Measurements from ENCODE around the gene SEMA3D. TPM values are rescaled to one million over a fixed set of nuclear protein-coding genes. Genes with fewer than 3 reads are reported as not detected.

The SEMA3D gene
- total and polyA plus RNA-seq, 4 donors: 0.53 to 49.0 (median 2.6) TPM

DNA sequence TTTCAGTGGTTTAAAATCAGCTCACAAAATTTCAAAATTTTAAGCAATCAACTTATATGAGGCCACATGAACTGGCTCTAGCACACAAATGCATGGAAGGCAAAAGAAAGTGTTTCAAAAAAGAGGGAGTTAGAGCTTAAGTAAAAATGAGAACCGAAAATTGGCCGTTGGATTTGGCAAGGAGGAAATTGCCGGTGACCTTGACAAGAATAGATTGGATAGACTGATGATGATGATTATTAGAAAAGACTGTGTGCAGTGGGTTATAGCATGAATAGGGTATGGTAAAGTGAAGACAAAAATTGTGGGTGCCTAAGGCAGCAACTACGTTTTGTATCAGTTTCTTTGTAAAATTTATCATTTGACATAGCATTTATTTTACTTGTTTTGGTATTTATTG is 175.7 kb downstream of the SEMA3D start:
- Histone ChIP-seq H3K27me3 (ENCODE audit: control insufficient read depth in 3 of 3, insufficient read depth in 3 of 3, low read length in 2 of 3) (no peaks in the 10 kb centered on the region), H3K9me3 (ENCODE audit: control insufficient read depth in 4 of 4, insufficient read depth in 3 of 4, low read length in 3 of 4) (no peaks in the 10 kb centered on the region), H3K27ac (ENCODE audit: low read depth in 1 of 2, low read length in 1 of 2) (no peak overlapping the region), H3K9ac (ENCODE audit: insufficient read depth in 1 of 2, low read length in 2 of 2) (no peak overlapping the region), H3K4me1 (ENCODE audit: control insufficient read depth in 5 of 5, insufficient read depth in 5 of 5, low read length in 5 of 5) (no peaks in the 10 kb centered on the region), H3K4me3 (no peak overlapping the region), H3K36me3 (ENCODE audit: control insufficient read depth in 4 of 4, insufficient read depth in 4 of 4, low read length in 4 of 4) (peaks cover 0 to 27% (median 9%) of the 10 kb centered on the region in 4 donors)
- ATAC-seq (ENCODE audit: insufficient read depth, low FRiP score) (no peak), DNase-seq (no peak)
- WGBS, 2 donors: 86 to 88% methylated on average over 4 of the region's 4 CpGs
- TF ChIP-seq, protein P1, sequence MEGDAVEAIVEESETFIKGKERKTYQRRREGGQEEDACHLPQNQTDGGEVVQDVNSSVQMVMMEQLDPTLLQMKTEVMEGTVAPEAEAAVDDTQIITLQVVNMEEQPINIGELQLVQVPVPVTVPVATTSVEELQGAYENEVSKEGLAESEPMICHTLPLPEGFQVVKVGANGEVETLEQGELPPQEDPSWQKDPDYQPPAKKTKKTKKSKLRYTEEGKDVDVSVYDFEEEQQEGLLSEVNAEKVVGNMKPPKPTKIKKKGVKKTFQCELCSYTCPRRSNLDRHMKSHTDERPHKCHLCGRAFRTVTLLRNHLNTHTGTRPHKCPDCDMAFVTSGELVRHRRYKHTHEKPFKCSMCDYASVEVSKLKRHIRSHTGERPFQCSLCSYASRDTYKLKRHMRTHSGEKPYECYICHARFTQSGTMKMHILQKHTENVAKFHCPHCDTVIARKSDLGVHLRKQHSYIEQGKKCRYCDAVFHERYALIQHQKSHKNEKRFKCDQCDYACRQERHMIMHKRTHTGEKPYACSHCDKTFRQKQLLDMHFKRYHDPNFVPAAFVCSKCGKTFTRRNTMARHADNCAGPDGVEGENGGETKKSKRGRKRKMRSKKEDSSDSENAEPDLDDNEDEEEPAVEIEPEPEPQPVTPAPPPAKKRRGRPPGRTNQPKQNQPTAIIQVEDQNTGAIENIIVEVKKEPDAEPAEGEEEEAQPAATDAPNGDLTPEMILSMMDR (IDR thresholded peaks at IDR 0.05; ENCODE audit: control extremely low read depth, extremely low read depth): no peak

DNA sequence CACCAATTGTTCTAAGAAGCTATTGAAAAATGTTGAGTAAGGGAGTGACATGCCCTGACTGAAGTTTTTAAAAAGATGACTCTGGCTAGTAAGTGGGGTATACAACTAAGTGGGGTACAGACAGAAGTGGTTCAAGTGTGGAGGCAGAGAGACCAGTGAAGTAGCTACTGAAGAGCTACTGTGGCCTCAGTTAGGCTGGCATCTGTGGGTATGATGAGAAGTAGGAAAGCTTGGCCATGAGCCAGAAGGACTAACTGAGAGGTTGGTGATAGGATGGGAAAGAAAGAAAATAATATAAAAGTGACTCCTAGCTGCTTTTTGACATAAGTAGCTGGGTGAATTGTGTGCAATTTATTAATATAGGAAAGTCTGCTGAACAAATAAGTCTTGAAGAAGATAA is 176.6 kb downstream of the SEMA3D start:
- ATAC-seq (ENCODE audit: insufficient read depth, low FRiP score) (no peak), DNase-seq (no peak)
- TF ChIP-seq, protein P1 (IDR thresholded peaks at IDR 0.05; ENCODE audit: control extremely low read depth, extremely low read depth): no peak

DNA sequence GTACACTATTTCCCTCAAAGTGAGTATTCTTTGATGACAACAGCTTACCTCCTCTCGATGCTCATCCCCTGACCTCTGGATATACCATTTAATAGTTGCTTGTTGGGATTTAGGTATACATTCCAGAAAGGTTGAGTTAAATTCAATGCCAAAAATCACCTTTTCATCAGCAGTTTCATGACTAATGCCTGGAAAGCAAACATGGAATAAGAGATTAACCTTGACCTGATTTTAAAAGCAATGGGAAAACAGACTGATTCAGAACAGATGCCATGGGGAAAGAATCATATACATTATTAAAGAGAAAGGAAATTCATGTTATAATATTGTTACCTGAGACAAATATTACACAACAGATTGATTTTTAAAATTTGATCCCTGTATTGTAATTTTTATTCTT is 180.1 kb downstream of the SEMA3D start:
- TF ChIP-seq, protein P1 (IDR thresholded peaks at IDR 0.05; ENCODE audit: control extremely low read depth, extremely low read depth): no peak
- H3K4me3 ChIP-seq: no peak overlapping the region
- no peak overlapping the region for H3K27ac ChIP-seq (ENCODE audit: low read depth in 1 of 2, low read length in 1 of 2)
- no peak overlapping the region for H3K9ac ChIP-seq (ENCODE audit: insufficient read depth in 1 of 2, low read length in 2 of 2)
- no peaks in the 10 kb centered on the region for H3K9me3 ChIP-seq (ENCODE audit: control insufficient read depth in 4 of 4, insufficient read depth in 3 of 4, low read length in 3 of 4)
- WGBS, 2 donors: 89 to 91% methylated on average over 1 of the region's 1 CpG
- DNase-seq: no peak
- H3K4me1 ChIP-seq (ENCODE audit: control insufficient read depth in 5 of 5, insufficient read depth in 5 of 5, low read length in 5 of 5): peaks cover 0 to 3% (median 0%) of the 10 kb centered on the region in 5 donors
- no peaks in the 10 kb centered on the region for H3K27me3 ChIP-seq (ENCODE audit: control insufficient read depth in 3 of 3, insufficient read depth in 3 of 3, low read length in 2 of 3)
- ATAC-seq (ENCODE audit: insufficient read depth, low FRiP score): no peak
- H3K36me3 ChIP-seq (ENCODE audit: control insufficient read depth in 4 of 4, insufficient read depth in 4 of 4, low read length in 4 of 4): peaks cover 0 to 17% (median 6%) of the 10 kb centered on the region in 4 donors

More for the DNA sequence above, 176.6 kb downstream of the SEMA3D start:
- Histone ChIP-seq H3K9me3 (ENCODE audit: control insufficient read depth in 4 of 4, insufficient read depth in 3 of 4, low read length in 3 of 4) (no peaks in the 10 kb centered on the region), H3K27me3 (ENCODE audit: control insufficient read depth in 3 of 3, insufficient read depth in 3 of 3, low read length in 2 of 3) (no peaks in the 10 kb centered on the region), H3K9ac (ENCODE audit: insufficient read depth in 1 of 2, low read length in 2 of 2) (no peak overlapping the region), H3K36me3 (ENCODE audit: control insufficient read depth in 4 of 4, insufficient read depth in 4 of 4, low read length in 4 of 4) (peaks cover 0 to 29% (median 11%) of the 10 kb centered on the region in 4 donors), H3K4me1 (ENCODE audit: control insufficient read depth in 5 of 5, insufficient read depth in 5 of 5, low read length in 5 of 5) (no peaks in the 10 kb centered on the region), H3K4me3 (no peak overlapping the region), H3K27ac (ENCODE audit: low read depth in 1 of 2, low read length in 1 of 2) (no peak overlapping the region)

DNA sequence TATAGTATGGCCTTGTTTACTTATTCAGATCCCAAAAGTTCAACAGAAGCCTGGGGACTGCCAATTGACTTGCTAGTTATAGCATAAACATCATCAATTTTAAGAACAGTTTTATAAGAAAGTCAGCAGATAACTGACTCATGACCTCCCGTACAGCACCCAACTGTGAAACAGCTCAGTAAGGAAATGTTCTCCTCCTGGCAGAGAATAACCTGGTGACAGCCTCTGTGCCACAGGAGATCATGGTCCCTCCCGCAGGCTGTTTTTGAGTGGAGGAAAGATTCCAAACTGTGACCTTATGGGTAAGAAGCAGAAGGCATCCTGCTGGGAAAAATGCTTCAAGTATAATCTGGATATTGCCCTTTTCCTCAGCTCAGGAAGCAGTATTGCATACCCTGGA is 182.5 kb downstream of the SEMA3D start:
- ATAC-seq (ENCODE audit: insufficient read depth, low FRiP score): no peak
- no peak overlapping the region for H3K27ac ChIP-seq (ENCODE audit: low read depth in 1 of 2, low read length in 1 of 2)
- DNase-seq: no peak
- no peaks in the 10 kb centered on the region for H3K9me3 ChIP-seq (ENCODE audit: control insufficient read depth in 4 of 4, insufficient read depth in 3 of 4, low read length in 3 of 4)
- 65 to 79% methylated on average over 2 of the region's 2 CpGs for WGBS, 2 donors
- TF ChIP-seq, protein P1 (IDR thresholded peaks at IDR 0.05; ENCODE audit: control extremely low read depth, extremely low read depth): no peak
- no peak overlapping the region for H3K9ac ChIP-seq (ENCODE audit: insufficient read depth in 1 of 2, low read length in 2 of 2)
- H3K36me3 ChIP-seq (ENCODE audit: control insufficient read depth in 4 of 4, insufficient read depth in 4 of 4, low read length in 4 of 4): peaks cover 0 to 16% (median 6%) of the 10 kb centered on the region in 4 donors
- H3K4me3 ChIP-seq: no peak overlapping the region
- peaks cover 0 to 3% (median 0%) of the 10 kb centered on the region in 5 donors for H3K4me1 ChIP-seq (ENCODE audit: control insufficient read depth in 5 of 5, insufficient read depth in 5 of 5, low read length in 5 of 5)
- no peaks in the 10 kb centered on the region for H3K27me3 ChIP-seq (ENCODE audit: control insufficient read depth in 3 of 3, insufficient read depth in 3 of 3, low read length in 2 of 3)
